ENCODE data around the gene PRICKLE1.

The PRICKLE1 gene

GRCh38 chr12:42502682-42503081 is 86.9 kb downstream of the PRICKLE1 start:
- no peak overlapping the region for H3K4me3 Mint-ChIP-seq
- no peak overlapping the region for H3K27ac Mint-ChIP-seq
- H3K9me3 Mint-ChIP-seq = no peaks in the 10 kb centered on the region
- H3K36me3 Mint-ChIP-seq (ENCODE audit: low read depth) = no peaks in the 10 kb centered on the region
- no peaks in the 10 kb centered on the region for H3K4me1 Mint-ChIP-seq (ENCODE audit: low read depth)
- peaks cover 8% of the 10 kb centered on the region for H3K27me3 Mint-ChIP-seq

GRCh38 chr12:42498549-42499247 is 90.8 kb downstream of the PRICKLE1 start:
- H3K27ac Mint-ChIP-seq = no peak overlapping the region
- H3K9me3 Mint-ChIP-seq = no peaks in the 10 kb centered on the region
- H3K4me1 Mint-ChIP-seq (ENCODE audit: low read depth) = no peaks in the 10 kb centered on the region
- H3K36me3 Mint-ChIP-seq (ENCODE audit: low read depth) = no peaks in the 10 kb centered on the region
- H3K27me3 Mint-ChIP-seq = peaks cover 7% of the 10 kb centered on the region
- H3K4me3 Mint-ChIP-seq = no peak overlapping the region

- Mint-ChIP-seq H3K36me3 (ENCODE audit: low read depth) (no peaks in the 10 kb centered on the region), H3K4me1 (ENCODE audit: low read depth) (no peaks in the 10 kb centered on the region), H3K4me3 (no peak overlapping the region), H3K27me3 (peaks cover 11% of the 10 kb centered on the region), H3K27ac (no peak overlapping the region), H3K9me3 (no peaks in the 10 kb centered on the region)
These were observed 92.7 kb downstream of the PRICKLE1 start for GRCh38 chr12:42496886-42497285.

- H3K36me3 Mint-ChIP-seq (ENCODE audit: low read depth) = no peaks in the 10 kb centered on the region
- no peak overlapping the region for H3K27ac Mint-ChIP-seq
- H3K4me3 Mint-ChIP-seq = no peak overlapping the region
- H3K4me1 Mint-ChIP-seq (ENCODE audit: low read depth) = no peaks in the 10 kb centered on the region
- no peaks in the 10 kb centered on the region for H3K9me3 Mint-ChIP-seq
- H3K27me3 Mint-ChIP-seq = peaks cover 8% of the 10 kb centered on the region
These were observed 94.3 kb downstream of the PRICKLE1 start for GRCh38 chr12:42495244-42495643.

- Mint-ChIP-seq H3K36me3 (ENCODE audit: low read depth) (no peaks in the 10 kb centered on the region), H3K27ac (no peak overlapping the region), H3K9me3 (no peaks in the 10 kb centered on the region), H3K27me3 (peaks cover 17% of the 10 kb centered on the region), H3K4me3 (no peak overlapping the region), H3K4me1 (ENCODE audit: low read depth) (no peaks in the 10 kb centered on the region)
These were observed 97.3 kb downstream of the PRICKLE1 start for GRCh38 chr12:42492267-42492666.

- no peak overlapping the region for H3K4me3 Mint-ChIP-seq
- H3K27me3 Mint-ChIP-seq = peaks cover 33% of the 10 kb centered on the region
- H3K9me3 Mint-ChIP-seq = no peaks in the 10 kb centered on the region
- H3K4me1 Mint-ChIP-seq (ENCODE audit: low read depth) = no peaks in the 10 kb centered on the region
- no peak overlapping the region for H3K27ac Mint-ChIP-seq
- no peaks in the 10 kb centered on the region for H3K36me3 Mint-ChIP-seq (ENCODE audit: low read depth)
These were observed 99.2 kb downstream of the PRICKLE1 start for GRCh38 chr12:42490261-42490842.

GRCh38 chr12:42486407-42486806 is 103.1 kb downstream of the PRICKLE1 start:
- Mint-ChIP-seq H3K4me1 (ENCODE audit: low read depth) (peaks cover 12% of the 10 kb centered on the region), H3K27me3 (peaks cover 55% of the 10 kb centered on the region), H3K27ac (no peak overlapping the region), H3K9me3 (no peaks in the 10 kb centered on the region), H3K4me3 (no peak overlapping the region), H3K36me3 (ENCODE audit: low read depth) (no peaks in the 10 kb centered on the region)

GRCh38 chr12:42485823-42486222 is 103.7 kb downstream of the PRICKLE1 start:
- Mint-ChIP-seq H3K27me3 (peaks cover 60% of the 10 kb centered on the region), H3K4me3 (no peak overlapping the region), H3K4me1 (ENCODE audit: low read depth) (peaks cover 12% of the 10 kb centered on the region), H3K9me3 (no peaks in the 10 kb centered on the region), H3K27ac (no peak overlapping the region), H3K36me3 (ENCODE audit: low read depth) (no peaks in the 10 kb centered on the region)

- Mint-ChIP-seq H3K4me3 (no peak overlapping the region), H3K27ac (no peak overlapping the region), H3K36me3 (ENCODE audit: low read depth) (no peaks in the 10 kb centered on the region), H3K27me3 (peaks cover 68% of the 10 kb centered on the region), H3K4me1 (ENCODE audit: low read depth) (peaks cover 12% of the 10 kb centered on the region), H3K9me3 (no peaks in the 10 kb centered on the region)
These were observed 104.5 kb downstream of the PRICKLE1 start for GRCh38 chr12:42484996-42485395.

- H3K4me3 Mint-ChIP-seq = peak overlapping the region; percentile 82
- H3K4me1 Mint-ChIP-seq (ENCODE audit: low read depth) = peaks cover 12% of the 10 kb centered on the region
- H3K27me3 Mint-ChIP-seq = peaks cover 77% of the 10 kb centered on the region
- H3K27ac Mint-ChIP-seq = no peak overlapping the region
- H3K9me3 Mint-ChIP-seq = no peaks in the 10 kb centered on the region
- H3K36me3 Mint-ChIP-seq (ENCODE audit: low read depth) = no peaks in the 10 kb centered on the region
These were observed 106.1 kb downstream of the PRICKLE1 start for GRCh38 chr12:42483521-42483790.

- Mint-ChIP-seq H3K27ac (no peak overlapping the region), H3K9me3 (no peaks in the 10 kb centered on the region), H3K4me1 (ENCODE audit: low read depth) (peaks cover 12% of the 10 kb centered on the region)
These were observed 106.6 kb downstream of the PRICKLE1 start for GRCh38 chr12:42482748-42483520.

GRCh38 chr12:42482041-42482747 is 107.4 kb downstream of the PRICKLE1 start:
- Mint-ChIP-seq H3K9me3 (no peaks in the 10 kb centered on the region), H3K27ac (no peak overlapping the region)

More at GRCh38 chr12:42482748-42483520, 106.6 kb downstream of the PRICKLE1 start:
- Mint-ChIP-seq H3K27me3 (peaks cover 72% of the 10 kb centered on the region), H3K4me3 (peak overlapping the region; percentile 83), H3K36me3 (ENCODE audit: low read depth) (no peaks in the 10 kb centered on the region)

GRCh38 chr12:42481368-42481767 is 108.2 kb downstream of the PRICKLE1 start:
- Mint-ChIP-seq H3K9me3 (no peaks in the 10 kb centered on the region), H3K27me3 (peaks cover 65% of the 10 kb centered on the region), H3K4me3 (no peak overlapping the region), H3K36me3 (ENCODE audit: low read depth) (no peaks in the 10 kb centered on the region), H3K27ac (no peak overlapping the region), H3K4me1 (ENCODE audit: low read depth) (peaks cover 12% of the 10 kb centered on the region)

More at GRCh38 chr12:42482041-42482747, 107.4 kb downstream of the PRICKLE1 start:
- H3K27me3 Mint-ChIP-seq = peaks cover 68% of the 10 kb centered on the region
- peak overlapping the region; percentile 83 for H3K4me3 Mint-ChIP-seq
- no peaks in the 10 kb centered on the region for H3K36me3 Mint-ChIP-seq (ENCODE audit: low read depth)
- peaks cover 12% of the 10 kb centered on the region for H3K4me1 Mint-ChIP-seq (ENCODE audit: low read depth)

- H3K9me3 Mint-ChIP-seq = no peaks in the 10 kb centered on the region
- peaks cover 50% of the 10 kb centered on the region for H3K27me3 Mint-ChIP-seq
- H3K36me3 Mint-ChIP-seq (ENCODE audit: low read depth) = no peaks in the 10 kb centered on the region
- peaks cover 21% of the 10 kb centered on the region for H3K4me1 Mint-ChIP-seq (ENCODE audit: low read depth)
- no peak overlapping the region for H3K4me3 Mint-ChIP-seq
- H3K27ac Mint-ChIP-seq = no peak overlapping the region
These were observed 111.6 kb downstream of the PRICKLE1 start for GRCh38 chr12:42477941-42478340.

GRCh38 chr12:42475106-42475505 is 114.4 kb downstream of the PRICKLE1 start:
- Mint-ChIP-seq H3K4me3 (no peak overlapping the region), H3K4me1 (ENCODE audit: low read depth) (peaks cover 24% of the 10 kb centered on the region), H3K9me3 (no peaks in the 10 kb centered on the region), H3K36me3 (ENCODE audit: low read depth) (no peaks in the 10 kb centered on the region), H3K27ac (peak overlapping the region; percentile 26), H3K27me3 (peaks cover 40% of the 10 kb centered on the region)

Measured in stimulated activated naive CD8-positive, alpha-beta T cell treated with anti-CD3 and anti-CD28 coated beads, Interleukin-15, Interleukin-2, amounts not matched to agents 100 ng/mL and 50 ng/mL, for 24 hours (primary cell).